Thyroid gland (tissue), 4 donors: ENCODE results near the gene PCDHGB5. TPM values are rescaled to one million over a fixed set of nuclear protein-coding genes. Genes with fewer than 3 reads are reported as not detected.
A peak's percentile ranks its signal among the peaks of the same experiment; 100 is the strongest.
"Not testable (repeated sequence)": the region's sequence is repeated elsewhere in the genome, so short reads cannot be mapped to it uniquely, and the experiment has no call there.

ENCODE experiments used
- DNase-seq, 2 donors: peaks; one replicate each; pipeline ENCODE4 v3.0.0-alpha.2; 2019
- H3K27ac ChIP-seq, 3 donors: fragments of 200-600 bp; sonication (generic); 1 replicate in 2 of 3; 2 replicates in 1 of 3; pipeline ENCODE4 v1.5.1; 2016 to 2019; ENCODE audit warnings: mild to moderate bottlenecking in 1 of 3, moderate library complexity in 1 of 3
- H3K27me3 ChIP-seq: fragments of 200-600 bp; sonication (generic); one replicate; pipeline ENCODE4 v1.5.1; 2019
- H3K36me3 ChIP-seq, 2 donors: fragments of 200-600 bp; sonication (generic); one replicate each; pipeline ENCODE4 v1.5.1; 2016 to 2019
- H3K4me1 ChIP-seq, 2 donors: fragments of 200-600 bp; sonication (generic); one replicate each; pipeline ENCODE4 v1.5.1; 2017 to 2019
- H3K4me3 ChIP-seq, 3 donors: fragments of 200-600 bp; sonication (generic); replicated peaks in 1 of 3; 1 replicate in 2 of 3; 2 replicates in 1 of 3; pipeline ENCODE4 v1.5.1; 2016; ENCODE audit warnings: mild to moderate bottlenecking in 1 of 3
- H3K9me3 ChIP-seq: fragments of 200-600 bp; sonication (generic); one replicate; pipeline ENCODE4 v1.5.1; 2017
- POLR2A ChIP-seq, 2 donors: fragments of 450-650 bp; IDR thresholded peaks; one replicate each; pipeline ENCODE4 v1.6.1; 2017; ENCODE audit warnings: antibody characterized with exemption in 2 of 2, mild to moderate bottlenecking in 2 of 2, moderate library complexity in 1 of 2
- WGBS, 2 donors: methylation state at CpG; one replicate each; pipeline ENCODE4 v1.1.5; 2017; 5-methylcytosine and 5-hydroxymethylcytosine counted together
- intact Hi-C: fragments of 100-400 bp; cut with DNase I; formaldehyde crosslinking; loops from one replicate; pipeline ENCODE4 v1.15.1; 2023
- total RNA-seq, 4 donors: library from RNA; depleted of rRNA; stranded (reverse); fragments of >200 nt; gene quantifications; one replicate each; pipeline ENCODE4 v1.2.3, GENCODE V29; 2016
- TF ChIP-seq, protein P1 (sequence below), 6 experiments: fragments of 200-600 bp in 3 of 6; fragments of 450-650 bp in 3 of 6; sonication (generic) in 3 of 6; IDR thresholded peaks; one replicate each; pipeline ENCODE4 v1.5.1; 2016 to 2019; ENCODE audit warnings: antibody characterized with exemption in 6 of 6, mild to moderate bottlenecking in 2 of 6, inconsistent platforms in 1 of 6, moderate library complexity in 1 of 6

PCDHGB5 gene
- total RNA-seq, 4 donors from 2014 or later: 17.2 to 22.6 (median 20.2) TPM

- DNase-seq: no peak
- WGBS, 2 donors: 16 to 34% methylated on average over 10 to 20 of the region's 61 CpGs
- H3K4me3 ChIP-seq: no peak overlapping the region
- H3K9me3 ChIP-seq: no peaks in the 10 kb centered on the region
- no peaks in the 10 kb centered on the region for H3K36me3 ChIP-seq
- H3K27ac ChIP-seq: no peak overlapping the region
- no peaks in the 10 kb centered on the region for H3K27me3 ChIP-seq
- TF ChIP-seq POLR2A (IDR thresholded peaks at IDR 0.05): no peak
- TF ChIP-seq, protein P1, sequence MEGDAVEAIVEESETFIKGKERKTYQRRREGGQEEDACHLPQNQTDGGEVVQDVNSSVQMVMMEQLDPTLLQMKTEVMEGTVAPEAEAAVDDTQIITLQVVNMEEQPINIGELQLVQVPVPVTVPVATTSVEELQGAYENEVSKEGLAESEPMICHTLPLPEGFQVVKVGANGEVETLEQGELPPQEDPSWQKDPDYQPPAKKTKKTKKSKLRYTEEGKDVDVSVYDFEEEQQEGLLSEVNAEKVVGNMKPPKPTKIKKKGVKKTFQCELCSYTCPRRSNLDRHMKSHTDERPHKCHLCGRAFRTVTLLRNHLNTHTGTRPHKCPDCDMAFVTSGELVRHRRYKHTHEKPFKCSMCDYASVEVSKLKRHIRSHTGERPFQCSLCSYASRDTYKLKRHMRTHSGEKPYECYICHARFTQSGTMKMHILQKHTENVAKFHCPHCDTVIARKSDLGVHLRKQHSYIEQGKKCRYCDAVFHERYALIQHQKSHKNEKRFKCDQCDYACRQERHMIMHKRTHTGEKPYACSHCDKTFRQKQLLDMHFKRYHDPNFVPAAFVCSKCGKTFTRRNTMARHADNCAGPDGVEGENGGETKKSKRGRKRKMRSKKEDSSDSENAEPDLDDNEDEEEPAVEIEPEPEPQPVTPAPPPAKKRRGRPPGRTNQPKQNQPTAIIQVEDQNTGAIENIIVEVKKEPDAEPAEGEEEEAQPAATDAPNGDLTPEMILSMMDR (IDR thresholded peaks at IDR 0.05): no peak
- H3K4me1 ChIP-seq: peaks cover 4 to 7% of the 10 kb centered on the region in 2 donors
- intact Hi-C loops: no loop called here
These were observed 2.0 kb downstream of the PCDHGB5 start for GRCh38 chr5:141399555-141400258.

GRCh38 chr5:141402553-141403243, 5.0 kb downstream of the PCDHGB5 start, which contains the start of gene PCDHGA9:
PCDHGA9 (plus strand) TSS chr5:141402778; CDS start chr5:141402953, 175 bp downstream.
- intact Hi-C loops: no loop called here
- peak in 1 of 2 donors; percentile 44 for DNase-seq
- WGBS, 2 donors: 13 to 16% methylated on average over 27 of the region's 27 CpGs

DNA sequence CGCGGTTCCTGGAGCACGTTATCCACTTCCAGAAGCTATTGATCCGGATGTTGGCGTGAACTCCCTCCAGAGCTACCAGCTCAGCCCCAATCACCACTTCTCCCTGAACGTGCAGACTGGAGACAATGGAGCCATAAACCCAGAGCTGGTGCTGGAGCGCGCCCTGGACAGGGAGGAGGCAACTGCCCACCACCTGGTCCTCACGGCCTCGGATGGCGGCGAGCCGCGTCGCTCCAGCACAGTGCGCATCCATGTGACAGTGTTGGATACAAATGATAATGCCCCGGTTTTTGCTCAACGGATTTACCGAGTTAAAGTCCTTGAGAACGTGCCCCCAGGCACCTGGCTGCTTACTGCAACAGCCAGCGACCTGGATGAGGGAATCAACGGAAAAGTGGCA, 5.6 kb downstream of the PCDHGB5 start:
- no peaks in the 10 kb centered on the region for H3K36me3 ChIP-seq
- no peak overlapping the region for H3K27ac ChIP-seq
- intact Hi-C loops: no loop called here
- H3K4me1 ChIP-seq: peaks cover 4 to 7% of the 10 kb centered on the region in 2 donors
- DNase-seq: no peak
- H3K27me3 ChIP-seq: no peaks in the 10 kb centered on the region
- TF ChIP-seq, protein P1 (IDR thresholded peaks at IDR 0.05): no peak
- TF ChIP-seq POLR2A (IDR thresholded peaks at IDR 0.05): no peak
- no peak overlapping the region for H3K4me3 ChIP-seq
- H3K9me3 ChIP-seq: no peaks in the 10 kb centered on the region
- WGBS, 2 donors: 24 to 26% methylated on average over 22 of the region's 22 CpGs

More at GRCh38 chr5:141402553-141403243, 5.0 kb downstream of the PCDHGB5 start, which contains the start of gene PCDHGA9:
- peak within 1 kb of the TSS in 1 of 3 donors; percentile 19 for H3K4me3 ChIP-seq
- H3K9me3 ChIP-seq: no peaks in the 10 kb centered on the region
- peaks cover 4 to 7% of the 10 kb centered on the region in 2 donors for H3K4me1 ChIP-seq
- H3K27me3 ChIP-seq: no peaks in the 10 kb centered on the region
- H3K27ac ChIP-seq: no peak within 1 kb of the TSS
- TF ChIP-seq, protein P1 (IDR thresholded peaks at IDR 0.05): peak in 3 of 6 experiments; percentile 20 to 45 (median 35)
- no peak for TF ChIP-seq POLR2A (IDR thresholded peaks at IDR 0.05)
- H3K36me3 ChIP-seq: no peaks in the 10 kb centered on the region

DNA sequence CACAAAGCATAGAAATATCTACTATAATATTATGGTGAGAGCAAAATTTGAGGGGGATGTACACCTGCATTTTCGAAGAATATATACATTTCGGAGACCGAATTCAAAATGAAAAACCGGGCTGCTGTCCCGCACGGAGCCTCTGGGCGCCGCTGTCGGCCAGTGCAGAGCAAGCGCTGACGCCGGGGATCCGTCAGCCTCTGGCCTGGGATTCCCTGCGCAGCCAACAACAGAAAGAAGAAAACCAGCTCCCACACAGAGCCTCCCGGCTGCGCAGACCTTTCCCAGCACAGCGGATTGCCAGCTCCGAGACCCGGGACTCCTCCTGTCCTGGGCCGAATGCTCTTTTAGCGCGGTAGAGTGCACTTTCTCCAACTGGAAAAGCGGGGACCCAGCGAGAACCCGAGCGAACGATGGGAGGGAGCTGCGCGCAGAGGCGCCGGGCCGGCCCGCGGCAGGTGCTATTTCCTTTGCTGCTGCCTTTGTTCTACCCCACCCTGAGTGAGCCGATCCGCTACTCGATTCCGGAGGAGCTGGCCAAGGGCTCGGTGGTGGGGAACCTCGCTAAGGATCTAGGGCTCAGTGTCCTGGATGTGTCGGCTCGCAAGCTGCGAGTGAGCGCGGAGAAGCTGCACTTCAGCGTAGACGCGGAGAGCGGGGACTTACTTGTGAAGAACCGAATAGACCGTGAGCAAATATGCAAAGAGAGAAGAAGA, 10.2 kb downstream of the PCDHGB5 start, which contains the start of gene PCDHGB6:
PCDHGB6 (plus strand) TSS at position 232 of the 716 bp plus-strand sequence; CDS start at position 414, 182 bp downstream.
- H3K27ac ChIP-seq, H3K4me3 ChIP-seq, H3K9me3 ChIP-seq, H3K4me1 ChIP-seq, intact Hi-C loops, H3K27me3 ChIP-seq, H3K36me3 ChIP-seq: not testable (repeated sequence)
- 12 to 15% methylated on average over 31 to 40 of the region's 51 CpGs for WGBS, 2 donors
- peak; percentile 58 to 62 for DNase-seq
- TF ChIP-seq, protein P1 (IDR thresholded peaks at IDR 0.05): peak; percentile 32 to 58 (median 55)
